H9 (cell line): ENCODE data around the gene APP. TPM values are rescaled to one million over a fixed set of nuclear protein-coding genes. Genes with fewer than 3 reads are reported as not detected.
A peak's percentile ranks its signal among the peaks of the same experiment; 100 is the strongest.

ENCODE experiments used
- DNase-seq: peaks from one replicate; pipeline ENCODE4 v3.0.0-alpha.2; 2017
- H2AFZ ChIP-seq: one replicate; pipeline ENCODE4 v1.6.1; 2013; ENCODE audit warnings: mild to moderate bottlenecking, low read length, control low read depth, moderate library complexity
- H2AK5ac ChIP-seq: 2 replicates; pipeline ENCODE4 v1.6.1; 2013; ENCODE audit warnings: low read length, control low read depth, mixed read lengths; ENCODE audit not compliant: insufficient read length
- H2BK120ac ChIP-seq: one replicate; pipeline ENCODE4 v1.6.1; 2013; ENCODE audit warnings: low read depth, mild to moderate bottlenecking, low read length, control low read depth, inconsistent platforms; ENCODE audit not compliant: poor library complexity, severe bottlenecking
- H2BK12ac ChIP-seq: 2 replicates; pipeline ENCODE4 v1.6.1; 2013; ENCODE audit warnings: low read length, control low read depth, mixed read lengths, low read depth; ENCODE audit not compliant: insufficient read length
- H2BK15ac ChIP-seq: 2 replicates; pipeline ENCODE4 v1.6.1; 2013; ENCODE audit warnings: low read depth, low read length, control low read depth
- H2BK20ac ChIP-seq: one replicate; pipeline ENCODE4 v1.6.1; 2013; ENCODE audit warnings: low read depth, mild to moderate bottlenecking, low read length, control low read depth, inconsistent platforms; ENCODE audit not compliant: poor library complexity, severe bottlenecking
- H2BK5ac ChIP-seq: 2 replicates; pipeline ENCODE4 v1.6.1; 2013; ENCODE audit warnings: low read length, control low read depth, mixed read lengths; ENCODE audit not compliant: insufficient read length
- H3K14ac ChIP-seq: 2 replicates; pipeline ENCODE4 v1.6.1; 2013; ENCODE audit warnings: low read length, control low read depth; ENCODE audit not compliant: insufficient read depth
- H3K18ac ChIP-seq: 2 replicates; pipeline ENCODE4 v1.6.1; 2013; ENCODE audit warnings: low read depth, mild to moderate bottlenecking, mixed read lengths, low read length, control low read depth; ENCODE audit not compliant: insufficient read length
- H3K23ac ChIP-seq: 2 replicates; pipeline ENCODE4 v1.6.1; 2013; ENCODE audit warnings: low read length, control low read depth, mixed read lengths, low read depth; ENCODE audit not compliant: insufficient read length
- H3K23me2 ChIP-seq: 2 replicates; pipeline ENCODE4 v1.6.1; 2013; ENCODE audit warnings: low read depth, mild to moderate bottlenecking, mixed read lengths, low read length, control low read depth; ENCODE audit not compliant: insufficient read length, poor library complexity, severe bottlenecking
- H3K27ac ChIP-seq: 2 replicates; pipeline ENCODE4 v1.5.1; 2013; ENCODE audit warnings: low read length, control low read depth, mixed read lengths, low read depth; ENCODE audit not compliant: insufficient read length
- H3K27me3 ChIP-seq: 2 replicates; pipeline ENCODE4 v1.6.1; 2013; ENCODE audit warnings: low read length, control low read depth, inconsistent platforms; ENCODE audit not compliant: insufficient read depth
- H3K4ac ChIP-seq: 2 replicates; pipeline ENCODE4 v1.6.1; 2013; ENCODE audit warnings: low read depth, mild to moderate bottlenecking, control low read depth, inconsistent platforms, low read length, moderate library complexity
- H3K4me1 ChIP-seq: 2 replicates; pipeline ENCODE4 v1.6.1; 2013; ENCODE audit warnings: low read length, control low read depth, inconsistent platforms; ENCODE audit not compliant: insufficient read depth
- H3K4me2 ChIP-seq: 2 replicates; pipeline ENCODE4 v1.6.1; 2013; ENCODE audit warnings: low read length, control low read depth, mixed read lengths; ENCODE audit not compliant: insufficient read length, insufficient read depth
- H3K56ac ChIP-seq: 2 replicates; pipeline ENCODE4 v1.6.1; 2013; ENCODE audit warnings: low read depth, mild to moderate bottlenecking, mixed read lengths, low read length, control low read depth; ENCODE audit not compliant: insufficient read length
- H3K79me1 ChIP-seq: 2 replicates; pipeline ENCODE4 v1.6.1; 2013; ENCODE audit warnings: low read depth, mild to moderate bottlenecking, moderate library complexity, low read length, control low read depth, inconsistent platforms; ENCODE audit not compliant: insufficient read depth, poor library complexity, severe bottlenecking
- H3K79me2 ChIP-seq: 2 replicates; pipeline ENCODE4 v1.6.1; 2013; ENCODE audit warnings: low read length, control low read depth, inconsistent platforms; ENCODE audit not compliant: insufficient read depth
- H3K9ac ChIP-seq: 2 replicates; pipeline ENCODE4 v1.6.1; 2013; ENCODE audit warnings: low read length, control low read depth, mixed read lengths; ENCODE audit not compliant: insufficient read length; ENCODE audit errors: extremely low read depth
- H3K9me3 ChIP-seq: one replicate; pipeline ENCODE4 v1.6.1; 2013; ENCODE audit warnings: low read depth, low read length, inconsistent platforms; ENCODE audit not compliant: control insufficient read depth
- H3T11ph ChIP-seq: one replicate; pipeline ENCODE4 v1.6.1; 2013; ENCODE audit warnings: mild to moderate bottlenecking, low read length, control low read depth, inconsistent platforms
- H4K20me1 ChIP-seq: one replicate; pipeline ENCODE4 v1.6.1; 2013; ENCODE audit not compliant: control insufficient read depth, insufficient read length, insufficient read depth
- H4K5ac ChIP-seq: 2 replicates; pipeline ENCODE4 v1.6.1; 2013; ENCODE audit warnings: low read depth, mild to moderate bottlenecking, mixed read lengths, low read length, control low read depth; ENCODE audit not compliant: insufficient read length
- H4K8ac ChIP-seq: replicated peaks from 2 replicates; pipeline ENCODE4 v1.6.1; 2013; ENCODE audit warnings: low read length, control low read depth, mixed read lengths, low read depth; ENCODE audit not compliant: insufficient read length
- H4K91ac ChIP-seq: 2 replicates; pipeline ENCODE4 v1.6.1; 2013; ENCODE audit warnings: low read depth, mild to moderate bottlenecking, moderate library complexity, mixed read lengths, low read length, control low read depth; ENCODE audit not compliant: insufficient read length
- H3K27ac Mint-ChIP-seq, 3 experiments: 2 replicates in 2 of 3; 3 replicates in 1 of 3; pipeline ENCODE4 v1.8.0; 2020 to 2021; ENCODE audit warnings: mixed read lengths in 3 of 3, mild to moderate bottlenecking in 1 of 3, moderate library complexity in 1 of 3
- H3K27me3 Mint-ChIP-seq: 2 replicates; pipeline ENCODE4 v1.8.0; 2021; ENCODE audit warnings: low read depth, mild to moderate bottlenecking, moderate library complexity, mixed read lengths
- H3K36me3 Mint-ChIP-seq, 3 experiments: 2 replicates in 2 of 3; 3 replicates in 1 of 3; pipeline ENCODE4 v1.8.0; 2020 to 2021; ENCODE audit warnings: low read depth in 3 of 3, mixed read lengths in 3 of 3; ENCODE audit not compliant: insufficient read depth in 1 of 3
- H3K4me1 Mint-ChIP-seq, 2 experiments: 2 replicates each; pipeline ENCODE4 v1.8.0; 2020; ENCODE audit warnings: mixed read lengths in 2 of 2
- H3K4me3 Mint-ChIP-seq, 2 experiments: 2 replicates in 1 of 2; 3 replicates in 1 of 2; pipeline ENCODE4 v1.8.0; 2020 to 2021; ENCODE audit warnings: mild to moderate bottlenecking in 2 of 2, mixed read lengths in 2 of 2, moderate library complexity in 1 of 2
- H3K9me3 Mint-ChIP-seq, 2 experiments: 2 replicates in 1 of 2; 3 replicates in 1 of 2; pipeline ENCODE4 v1.8.0; 2020; ENCODE audit warnings: mild to moderate bottlenecking in 2 of 2, mixed read lengths in 2 of 2, moderate library complexity in 1 of 2
- WGBS: extraction: QIAGEN DNeasy Blood & Tissue Kit; methylation state at CpG from one replicate; pipeline ENCODE4 v1.1.7; 2013; ENCODE audit warnings: missing lambda C conversion rate, low lambda C conversion rate, mixed read lengths; ENCODE audit not compliant: insufficient read length; ENCODE audit errors: extremely low coverage; 5-methylcytosine and 5-hydroxymethylcytosine counted together
- total RNA-seq: library from RNA; stranded (reverse); gene quantifications from 2 replicates; pipeline ENCODE4 v1.2.1, GENCODE V29; 2021
- TF ChIP-seq, protein P1 (sequence below): fragments of 200-600 bp; sonication (generic); conservative IDR thresholded peaks from 3 replicates; pipeline ENCODE4 v1.8.0; 2021; ENCODE audit warnings: antibody characterized with exemption, mild to moderate bottlenecking

Gene APP
- total RNA-seq, 1 experiment from 2014 or later = 380 TPM

DNA sequence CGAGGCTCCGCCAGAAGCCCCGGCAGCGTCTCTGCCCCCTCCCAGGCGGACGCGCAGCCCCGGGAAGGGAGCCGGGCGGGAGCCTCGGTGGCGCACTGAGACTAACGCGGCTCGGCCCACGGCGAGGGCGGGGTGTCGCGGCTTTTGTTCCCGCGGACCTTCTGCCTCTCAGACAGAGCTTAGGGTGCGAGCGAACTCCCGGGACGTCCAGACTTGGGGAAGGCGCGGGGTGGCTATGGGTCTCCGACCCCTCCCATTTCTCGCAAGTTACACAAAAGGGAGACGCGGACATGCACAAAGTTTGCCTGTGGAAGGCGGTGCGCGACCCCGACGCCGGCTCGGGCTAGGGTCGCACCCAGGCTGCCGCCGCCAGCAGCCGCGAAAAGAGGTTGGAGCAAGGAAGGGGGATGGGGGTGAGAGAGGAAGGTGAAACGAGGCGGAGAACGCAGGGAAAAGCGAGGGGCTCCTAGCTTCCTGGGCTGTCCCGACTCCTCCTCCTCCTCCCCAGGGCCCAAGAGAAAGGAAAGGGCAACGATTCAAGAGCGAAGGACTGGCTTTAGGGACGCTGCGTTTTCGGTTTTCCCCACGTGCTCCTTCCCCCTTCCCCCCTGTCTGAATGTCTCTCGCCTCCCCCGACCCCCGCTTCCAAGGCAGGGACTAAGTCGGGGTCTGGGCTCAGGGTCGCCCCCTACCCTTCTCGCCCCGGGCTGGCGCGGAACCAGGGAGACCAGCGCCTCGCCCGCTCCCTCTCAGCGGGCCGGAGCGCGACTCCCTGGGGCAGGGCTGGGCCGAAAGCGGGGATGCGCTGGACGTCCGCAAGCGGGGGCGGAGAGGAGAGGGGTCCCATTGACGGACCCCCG is 729 bp downstream of the APP start:
- DNase-seq = peak; percentile 37
- peak overlapping the region; percentile 84 for H3K4me2 ChIP-seq
- Mint-ChIP-seq H3K27ac (peak overlapping the region; percentile 68 to 98 (median 92)), H3K36me3 (peaks cover 0 to 5% (median 3%) of the 10 kb centered on the region in 3 experiments; a peak in 2 of 7 replicates), H3K4me1 (peaks cover 47 to 51% of the 10 kb centered on the region in 2 experiments), H3K27me3 (peaks cover 4% of the 10 kb centered on the region; the same call in 1 of the 2 replicates), H3K9me3 (no peaks in the 10 kb centered on the region), H3K4me3 (peak overlapping the region; percentile 93 to 97)
- H3T11ph ChIP-seq = no peak overlapping the region
- H2BK5ac ChIP-seq = no peak overlapping the region
- H3K9me3 ChIP-seq = no peaks in the 10 kb centered on the region
- peak overlapping the region; percentile 83 for H3K14ac ChIP-seq
- no peak overlapping the region for H2BK12ac ChIP-seq
- no peak overlapping the region for H2AFZ ChIP-seq
- H3K4me1 ChIP-seq = peaks cover 10% of the 10 kb centered on the region; the same call in 1 of the 2 replicates
- no peaks in the 10 kb centered on the region for H4K20me1 ChIP-seq
- peak overlapping the region; percentile 82; the same call in 1 of the 2 replicates for H3K4ac ChIP-seq
- H3K79me1 ChIP-seq = peaks cover 2% of the 10 kb centered on the region
- no peak overlapping the region for H4K8ac ChIP-seq
- H3K56ac ChIP-seq = no peak overlapping the region
- peak overlapping the region; percentile 58 for H3K9ac ChIP-seq
- no peak overlapping the region for H2AK5ac ChIP-seq
- H3K18ac ChIP-seq = peak overlapping the region; percentile 52
- no peak overlapping the region for H3K23ac ChIP-seq
- H4K5ac ChIP-seq = no peak overlapping the region
- no peak overlapping the region for H4K91ac ChIP-seq
- peak overlapping the region; percentile 49 for H2BK120ac ChIP-seq
- H3K27me3 ChIP-seq = no peaks in the 10 kb centered on the region
- TF ChIP-seq, protein P1, sequence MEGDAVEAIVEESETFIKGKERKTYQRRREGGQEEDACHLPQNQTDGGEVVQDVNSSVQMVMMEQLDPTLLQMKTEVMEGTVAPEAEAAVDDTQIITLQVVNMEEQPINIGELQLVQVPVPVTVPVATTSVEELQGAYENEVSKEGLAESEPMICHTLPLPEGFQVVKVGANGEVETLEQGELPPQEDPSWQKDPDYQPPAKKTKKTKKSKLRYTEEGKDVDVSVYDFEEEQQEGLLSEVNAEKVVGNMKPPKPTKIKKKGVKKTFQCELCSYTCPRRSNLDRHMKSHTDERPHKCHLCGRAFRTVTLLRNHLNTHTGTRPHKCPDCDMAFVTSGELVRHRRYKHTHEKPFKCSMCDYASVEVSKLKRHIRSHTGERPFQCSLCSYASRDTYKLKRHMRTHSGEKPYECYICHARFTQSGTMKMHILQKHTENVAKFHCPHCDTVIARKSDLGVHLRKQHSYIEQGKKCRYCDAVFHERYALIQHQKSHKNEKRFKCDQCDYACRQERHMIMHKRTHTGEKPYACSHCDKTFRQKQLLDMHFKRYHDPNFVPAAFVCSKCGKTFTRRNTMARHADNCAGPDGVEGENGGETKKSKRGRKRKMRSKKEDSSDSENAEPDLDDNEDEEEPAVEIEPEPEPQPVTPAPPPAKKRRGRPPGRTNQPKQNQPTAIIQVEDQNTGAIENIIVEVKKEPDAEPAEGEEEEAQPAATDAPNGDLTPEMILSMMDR = no peak
- no peak overlapping the region for H2BK20ac ChIP-seq
- H2BK15ac ChIP-seq = no peak overlapping the region
- peaks cover 10% of the 10 kb centered on the region for H3K23me2 ChIP-seq
- H3K27ac ChIP-seq = no peak overlapping the region
- H3K79me2 ChIP-seq = peaks cover 41% of the 10 kb centered on the region; the same call in 1 of the 2 replicates
- WGBS = no CpG with 5 or more reads among the region's 80 CpGs
